Transverse colon (tissue), 3 donors: ENCODE results near the gene IWS1.

ENCODE experiments used
- POLR2A ChIP-seq: fragments of 450-650 bp; IDR thresholded peaks from one replicate; pipeline ENCODE4 v1.6.1; 2016; ENCODE audit warnings: antibody characterized with exemption, mild to moderate bottlenecking, moderate library complexity
- POLR2AphosphoS5 ChIP-seq, 3 donors: sonication (generic); formaldehyde crosslinking; IDR thresholded peaks; one replicate each; pipeline ENCODE4 v1.6.1; 2016; ENCODE audit warnings: antibody characterized with exemption in 3 of 3

DNA sequence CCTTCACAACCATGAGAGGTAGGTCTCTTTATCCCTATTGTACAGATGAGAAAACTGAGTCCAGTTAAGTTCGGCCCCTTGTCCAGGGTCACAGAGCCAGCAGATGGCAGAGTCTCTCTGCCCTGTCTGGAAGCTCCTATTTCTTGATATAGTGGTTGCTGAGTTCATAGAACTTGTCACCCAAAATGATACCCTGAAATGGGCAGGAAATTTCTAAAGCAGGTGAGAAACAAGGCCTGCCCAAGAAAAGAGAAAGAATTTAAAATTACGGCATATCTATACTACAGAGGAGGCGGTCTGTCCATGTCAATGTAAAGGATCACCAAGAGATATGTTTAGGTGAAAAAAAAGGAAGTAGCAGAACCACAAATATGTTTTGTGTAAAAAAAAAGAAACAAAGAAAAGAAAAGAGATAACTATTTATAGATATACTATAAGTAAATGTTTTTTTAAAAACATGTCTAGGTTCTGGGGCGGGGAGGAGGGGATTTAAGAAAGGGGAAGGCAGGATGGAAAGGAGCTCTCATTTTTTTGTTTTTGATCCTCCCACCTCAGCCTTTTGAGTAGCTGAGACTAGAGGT, 49.0 kb upstream of the IWS1 start:
- no peak for TF ChIP-seq POLR2A
- no peak for TF ChIP-seq POLR2AphosphoS5 (IDR thresholded peaks at IDR 0.05)
